GM04503 (cell line): ENCODE results near the gene ADD2.
"Not testable (repeated sequence)": the region's sequence is repeated elsewhere in the genome, so short reads cannot be mapped to it uniquely, and the experiment has no call there.

Experiments used
- DNase-seq: peaks from one replicate; pipeline ENCODE4 v3.0.0-alpha.2; 2012; ENCODE audit warnings: low read depth

The ADD2 gene

DNA sequence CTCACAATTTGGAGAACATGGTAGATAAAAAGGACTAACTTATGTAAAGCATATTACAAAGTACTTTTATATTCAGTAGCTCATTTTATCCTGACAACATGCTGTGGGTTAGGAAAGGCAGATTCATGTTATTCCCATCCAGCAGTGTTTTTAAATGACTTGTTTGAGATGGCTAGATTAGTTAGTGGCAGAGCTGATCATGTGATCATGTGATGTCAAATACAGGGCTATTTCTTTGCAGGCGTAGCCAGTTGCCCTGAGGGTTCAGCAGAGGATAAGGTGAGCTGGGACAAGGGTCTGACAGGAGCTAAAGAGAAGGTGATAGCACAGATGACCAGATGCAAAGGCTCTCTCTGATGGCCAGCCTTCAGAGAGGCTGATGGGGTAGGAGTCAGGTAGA, 97.8 kb downstream of the ADD2 start:
- no peak for DNase-seq

DNA sequence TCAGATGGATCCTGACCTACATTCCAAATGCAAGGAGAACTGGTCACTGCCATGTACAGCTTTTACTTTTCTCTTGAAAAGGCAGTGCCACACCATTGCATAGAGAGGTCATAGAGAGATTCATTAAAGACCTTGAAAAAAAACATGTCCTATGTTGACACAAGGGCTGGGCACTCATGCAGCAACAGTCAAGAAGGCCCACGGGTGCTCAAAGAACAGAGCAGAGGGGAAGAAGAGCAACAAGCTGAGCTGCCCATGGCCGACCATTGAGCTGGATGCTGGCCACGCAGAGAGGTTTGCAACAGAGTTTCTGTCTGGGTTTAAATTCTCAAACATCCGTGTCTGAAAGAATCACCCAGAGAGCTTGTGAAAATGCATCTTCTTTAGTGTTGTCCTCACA, 99.1 kb downstream of the ADD2 start:
- DNase-seq, result no peak

DNA sequence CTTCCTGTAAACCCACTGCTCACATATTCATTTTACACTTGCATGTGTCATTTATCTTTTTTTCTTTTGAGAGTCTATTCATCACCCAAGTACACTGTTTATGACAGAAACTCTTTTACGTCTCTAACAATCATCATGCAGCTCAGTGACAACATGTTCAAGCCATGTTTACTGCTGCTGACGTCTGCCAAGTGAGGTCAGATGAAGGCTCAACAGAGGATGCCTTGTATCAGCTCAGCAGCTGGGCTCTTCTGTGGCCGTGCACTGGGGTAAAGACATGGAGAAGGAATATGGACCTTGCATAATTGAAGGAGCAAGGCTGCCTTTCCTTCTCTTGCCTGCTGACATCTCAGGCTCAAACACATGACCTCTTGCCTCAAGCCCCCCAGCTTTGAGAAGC, 99.6 kb downstream of the ADD2 start:
- no peak for DNase-seq

DNA sequence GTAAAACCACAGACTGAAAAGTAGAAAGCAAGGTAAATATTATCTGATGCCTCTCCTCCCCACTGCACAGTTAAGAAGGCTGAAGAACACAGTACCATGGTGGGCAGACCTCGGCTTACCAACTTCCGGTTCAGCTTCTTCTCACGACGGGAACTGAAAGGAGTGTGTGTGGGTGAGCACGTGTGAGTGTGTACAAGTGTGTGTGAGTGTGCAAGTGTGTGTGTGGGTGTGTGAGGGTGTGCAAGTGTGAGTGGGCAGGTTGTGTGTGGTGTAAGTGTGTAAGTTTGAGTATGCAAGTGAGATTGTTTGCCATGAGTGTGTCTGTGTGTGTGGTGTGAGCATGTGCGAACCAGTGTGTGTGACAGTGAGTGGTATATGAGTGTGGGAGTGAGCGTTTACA, 103.5 kb downstream of the ADD2 start:
- DNase-seq, result no peak

DNA sequence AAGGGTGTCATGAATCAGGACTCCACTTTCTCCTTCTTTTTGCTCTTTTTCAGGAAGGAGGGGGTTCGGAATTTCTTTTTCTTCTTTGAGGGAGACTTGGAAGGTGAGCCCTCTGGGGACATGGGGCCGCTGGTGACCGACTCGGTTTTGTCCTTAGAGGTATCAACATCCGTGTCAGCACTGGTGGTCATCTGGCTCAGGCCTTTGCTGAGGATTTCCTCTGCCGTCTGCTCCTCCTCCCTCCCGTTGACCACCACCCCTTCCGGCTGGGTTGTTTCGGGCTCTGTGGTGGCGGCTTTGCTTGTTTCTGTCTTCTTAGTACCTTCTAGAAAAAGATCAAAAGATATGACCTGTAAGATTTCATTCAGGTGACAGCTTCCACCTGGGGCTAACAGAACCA, 104.6 kb downstream of the ADD2 start:
- DNase-seq, result no peak

DNA sequence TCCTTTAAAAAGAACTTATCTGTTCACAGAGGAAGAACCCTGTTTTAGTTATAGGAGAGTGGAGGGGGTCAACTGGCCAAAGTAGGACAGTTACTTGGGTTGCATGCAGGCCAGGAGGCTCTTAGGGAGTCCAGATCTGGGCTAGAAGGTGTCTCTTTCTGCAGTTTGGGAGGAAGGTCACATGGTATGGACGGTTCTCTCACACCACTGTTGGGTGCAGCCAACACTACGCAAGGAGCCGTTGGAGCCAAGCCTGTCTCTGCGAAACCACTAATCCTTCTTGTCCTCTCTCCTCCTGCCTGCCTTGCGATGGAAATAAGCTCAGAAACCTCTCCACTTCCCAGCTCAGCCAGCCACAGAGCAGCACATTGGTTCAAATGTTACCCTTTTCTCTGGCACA, 108.4 kb downstream of the ADD2 start:
- no peak for DNase-seq

DNA sequence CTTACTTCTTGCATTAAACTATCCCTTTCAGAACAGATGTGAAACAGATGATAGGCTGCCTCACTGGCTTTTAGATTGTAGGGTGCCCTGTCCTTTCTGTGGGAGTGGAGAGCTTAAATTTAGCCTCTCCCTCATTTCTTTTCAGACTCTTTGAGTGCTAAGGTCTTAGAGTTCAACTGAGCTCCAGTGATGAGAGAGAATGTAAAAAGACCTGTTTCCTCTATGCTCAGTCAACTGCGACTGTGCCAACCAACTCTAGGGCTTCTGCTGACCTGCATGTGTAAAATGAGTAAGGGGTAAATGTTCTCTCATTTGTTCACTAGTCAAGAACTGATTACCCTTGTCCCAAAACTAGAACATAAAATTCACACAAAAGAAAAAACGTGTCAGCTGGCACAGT, 109.5 kb downstream of the ADD2 start:
- DNase-seq, result no peak

DNA sequence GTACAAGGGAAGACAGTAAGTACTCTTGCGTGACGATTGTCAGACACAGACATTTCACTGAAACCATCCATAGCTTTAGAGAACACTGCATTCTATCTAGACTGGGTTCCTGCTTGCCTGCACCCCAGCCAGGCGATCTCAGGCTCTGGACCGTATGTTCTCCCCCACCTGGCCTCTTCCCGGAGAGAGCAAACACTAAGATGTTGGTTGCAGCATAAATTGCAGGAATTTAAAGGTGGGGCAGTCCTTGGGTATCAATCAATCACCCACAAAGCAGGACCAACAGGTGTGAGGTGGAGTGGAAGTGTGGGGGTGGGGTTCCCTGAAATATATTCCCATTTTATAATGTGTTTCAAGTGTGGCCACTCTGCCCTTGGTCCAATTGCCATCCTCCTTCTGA, 110.8 kb downstream of the ADD2 start:
- DNase-seq, result no peak

DNA sequence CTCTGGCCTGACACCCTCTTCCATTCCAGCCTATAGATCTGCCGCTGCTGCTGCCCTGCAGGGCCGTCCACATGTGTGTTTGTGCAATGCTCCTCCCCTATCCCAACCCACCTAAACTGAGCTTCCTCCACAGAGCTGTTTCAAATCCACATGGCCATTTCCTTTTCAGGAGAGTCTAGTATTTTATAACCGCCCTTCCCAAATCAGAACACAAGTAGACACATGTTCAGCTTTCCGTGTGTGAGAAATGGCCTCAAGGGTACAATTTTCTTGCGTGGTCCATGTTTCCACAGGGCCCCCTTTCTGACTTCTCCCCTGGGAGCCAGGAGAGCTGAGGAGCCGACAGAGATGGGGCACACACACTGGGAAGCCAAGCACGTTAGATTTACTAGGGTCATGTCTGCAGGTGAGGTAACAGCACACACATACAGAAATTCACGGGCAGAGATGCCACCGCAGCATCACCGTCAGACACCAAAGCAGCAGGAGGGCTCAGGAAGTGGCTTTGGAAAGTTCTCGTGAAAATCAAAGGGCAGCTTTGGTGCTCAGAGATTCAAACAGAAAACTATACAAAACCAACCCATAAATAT, 111.5 kb downstream of the ADD2 start:
- DNase-seq, result no peak

DNA sequence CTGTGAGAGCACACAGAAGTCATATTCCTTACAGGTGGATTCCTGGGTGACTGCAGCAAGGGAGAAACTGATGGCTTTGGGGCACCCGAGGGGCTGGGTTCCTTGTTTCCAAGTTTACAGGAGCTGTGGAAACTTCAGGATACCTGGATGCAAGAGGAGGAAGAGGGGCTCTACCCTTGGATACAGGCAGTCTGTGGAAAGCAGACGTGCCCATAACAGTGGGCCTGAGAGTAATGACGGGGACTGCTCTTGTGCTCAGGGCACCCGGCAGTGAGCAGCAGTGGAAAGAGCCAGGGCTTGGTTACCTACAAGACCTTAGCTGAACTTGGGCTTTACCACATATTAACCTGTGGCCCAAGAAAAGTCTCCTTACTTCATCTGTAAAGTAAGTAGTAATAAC, 112.2 kb downstream of the ADD2 start:
- DNase-seq, result no peak

DNA sequence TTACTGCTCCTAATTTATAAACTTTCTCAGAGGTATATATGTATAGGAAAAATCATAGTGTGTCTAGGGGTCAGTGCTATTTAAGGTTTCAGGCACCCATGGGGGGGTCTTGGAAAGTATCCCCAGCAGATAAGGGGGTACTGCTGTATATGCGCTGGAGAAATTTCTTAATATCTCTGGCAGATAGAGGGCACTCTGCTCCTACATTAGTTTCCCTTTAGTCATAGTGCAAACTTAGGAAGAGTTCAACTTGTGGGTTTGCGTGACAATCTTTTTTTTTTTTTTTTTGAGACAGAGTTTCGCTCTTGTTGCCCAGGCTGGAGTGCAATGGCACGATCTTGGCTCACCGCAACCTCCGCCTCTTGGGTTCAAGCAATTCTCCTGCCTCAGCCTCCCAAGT, 112.8 kb downstream of the ADD2 start:
- DNase-seq, result not testable (repeated sequence)

DNA sequence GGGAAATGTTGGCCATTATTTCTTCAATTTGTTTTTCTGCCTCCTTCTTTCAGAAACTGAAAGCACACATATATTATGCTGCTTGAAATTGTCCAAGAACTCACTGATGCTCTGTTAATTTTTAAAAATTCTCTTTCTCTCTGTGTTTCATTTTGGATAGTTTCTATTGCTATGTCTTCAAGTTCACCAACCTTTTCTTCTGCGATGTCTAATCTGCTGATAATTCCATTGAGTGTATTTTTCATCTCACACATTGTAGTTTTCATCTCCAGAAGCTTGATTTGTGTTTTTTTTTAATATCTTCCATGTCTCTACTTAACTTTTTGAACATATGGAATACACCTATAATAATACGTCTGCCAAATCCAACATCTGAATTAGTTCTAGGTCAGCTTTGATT, 116.3 kb downstream of the ADD2 start:
- no peak for DNase-seq

DNA sequence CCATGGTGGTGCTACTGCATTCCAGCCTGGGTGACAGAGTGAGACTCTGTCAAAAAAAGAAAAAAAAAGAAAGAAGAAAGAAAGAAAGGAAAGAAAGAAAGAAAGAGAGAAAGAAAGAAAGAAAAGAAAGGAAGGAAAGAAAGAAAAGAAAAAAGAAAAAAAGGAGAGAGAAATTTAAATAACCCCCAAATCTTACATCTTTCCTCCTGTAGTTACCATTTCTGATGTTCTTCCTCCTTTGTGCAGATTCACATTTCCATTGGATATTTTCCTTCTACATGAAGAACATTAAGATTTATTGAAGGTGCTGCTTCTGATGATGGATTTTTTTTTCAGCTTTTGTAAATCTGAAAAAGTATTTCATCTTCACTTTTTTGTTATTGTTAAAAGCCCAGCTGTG, 117.0 kb downstream of the ADD2 start:
- DNase-seq, result no peak

DNA sequence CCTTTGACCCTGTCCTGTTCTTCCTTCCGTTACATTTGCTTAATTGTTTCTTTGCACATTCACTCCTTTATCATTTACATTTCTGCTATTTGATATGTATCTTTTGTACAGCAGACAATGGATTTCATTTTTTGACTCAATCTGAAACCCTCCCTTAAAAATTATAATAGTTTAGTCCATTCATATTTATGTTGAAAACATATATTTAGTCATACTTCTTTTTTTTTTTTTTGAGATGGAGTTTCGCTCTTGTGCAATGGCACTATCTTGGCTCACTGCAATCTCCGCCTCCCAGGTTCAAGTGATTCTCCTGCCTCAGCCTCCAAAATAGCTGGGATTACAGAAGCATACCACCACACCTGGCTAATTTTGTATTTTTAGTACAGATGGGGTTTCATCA, 119.0 kb downstream of the ADD2 start:
- DNase-seq, result no peak

DNA sequence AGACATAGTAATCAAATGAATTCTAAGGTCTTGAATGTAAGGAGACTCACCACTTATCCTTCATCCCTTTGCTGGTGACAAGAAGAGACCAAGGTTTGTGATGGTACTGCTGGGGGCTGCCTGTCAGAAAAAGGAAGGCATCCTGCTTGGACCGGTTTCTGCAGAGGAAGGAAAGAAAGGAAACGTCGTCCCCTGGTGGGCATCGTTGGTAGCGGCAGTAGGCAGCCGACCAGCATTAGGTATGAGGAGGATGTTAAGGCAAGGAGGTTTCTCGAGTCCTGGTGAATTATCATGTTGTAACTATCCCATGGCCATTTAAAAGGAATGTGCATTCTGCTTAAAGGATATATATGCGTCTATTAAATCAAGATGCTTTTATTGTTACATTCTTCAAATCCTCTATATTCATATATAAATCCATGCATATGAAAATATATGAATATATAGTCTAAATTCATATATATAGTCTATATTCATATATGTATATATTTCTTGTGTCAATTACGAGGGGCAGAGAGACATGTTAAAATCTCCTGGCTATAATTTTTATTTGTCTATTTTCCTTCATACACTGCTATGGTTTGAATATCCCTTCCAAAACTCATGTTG, 120.0 kb downstream of the ADD2 start:
- DNase-seq, result no peak

DNA sequence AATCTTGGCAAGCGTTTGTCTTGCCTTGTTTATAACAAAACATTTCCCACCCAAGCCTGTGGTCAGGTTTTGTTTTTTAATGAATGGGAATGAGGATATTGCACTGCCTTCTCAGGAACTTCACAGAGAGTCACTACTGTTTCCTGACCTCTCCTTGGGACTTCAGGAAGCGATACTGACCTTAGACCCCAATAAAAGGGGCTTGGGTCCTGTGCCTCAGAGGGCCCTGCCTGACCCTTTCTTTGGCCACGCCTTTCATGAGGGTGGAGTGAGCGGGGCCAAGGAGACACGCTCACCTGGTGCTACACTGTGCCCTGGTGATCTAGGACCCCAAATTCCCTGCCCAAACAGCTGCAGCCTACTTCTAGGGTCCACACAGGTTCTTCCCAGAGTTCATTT, 121.6 kb downstream of the ADD2 start:
- DNase-seq, result no peak

DNA sequence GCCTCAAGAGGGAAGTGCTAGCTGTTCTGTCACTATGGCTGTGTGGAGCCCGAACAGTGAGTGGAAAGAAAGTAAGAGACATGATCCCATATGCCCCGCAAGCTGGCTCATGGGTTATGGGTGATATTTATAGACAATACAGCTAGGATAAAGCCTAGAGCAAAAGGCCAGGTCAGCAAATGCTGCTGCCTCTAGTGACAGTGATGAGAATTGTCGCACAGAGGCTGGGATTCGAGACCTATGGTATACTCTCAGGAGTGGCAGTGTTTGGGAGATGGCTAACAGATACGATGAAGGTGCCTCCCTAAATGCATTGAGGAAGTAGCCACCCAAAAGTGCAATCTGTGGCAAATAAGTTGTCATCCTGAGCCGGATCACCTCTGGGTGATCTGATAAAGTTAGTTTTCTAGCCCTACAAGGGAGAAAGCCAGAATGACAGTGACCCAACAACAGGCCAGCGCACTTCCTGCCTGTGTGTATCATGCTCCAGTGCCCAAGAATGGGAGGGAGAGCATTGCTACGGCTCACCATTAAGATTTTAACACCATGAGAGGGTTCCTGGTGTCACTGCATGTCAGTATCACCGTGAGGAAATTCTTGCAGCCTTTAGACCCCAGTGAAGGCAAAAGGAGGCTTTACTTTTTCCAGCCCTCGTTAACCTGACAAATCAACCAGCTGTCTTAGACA, 122.1 kb downstream of the ADD2 start:
- no peak for DNase-seq

DNA sequence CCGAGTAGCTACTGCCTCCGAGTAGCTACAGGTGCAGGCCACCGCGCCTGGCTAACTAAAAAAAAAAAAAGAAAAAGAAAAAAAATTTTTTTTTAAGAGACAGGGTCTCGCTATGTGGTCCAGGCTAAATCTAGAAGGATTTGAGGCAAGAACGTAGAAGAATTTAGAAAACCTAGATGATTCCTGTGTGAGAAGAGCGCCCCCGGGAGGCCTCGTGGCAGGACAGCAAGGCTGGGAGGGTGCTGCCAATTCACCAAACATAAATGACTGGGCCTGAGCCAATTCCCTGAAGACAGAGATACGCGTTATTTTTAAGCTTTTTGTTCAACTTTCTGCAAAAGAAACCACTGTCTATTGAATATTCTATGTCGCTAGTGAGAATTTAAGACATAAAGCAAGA, 124.3 kb downstream of the ADD2 start:
- no peak for DNase-seq

DNA sequence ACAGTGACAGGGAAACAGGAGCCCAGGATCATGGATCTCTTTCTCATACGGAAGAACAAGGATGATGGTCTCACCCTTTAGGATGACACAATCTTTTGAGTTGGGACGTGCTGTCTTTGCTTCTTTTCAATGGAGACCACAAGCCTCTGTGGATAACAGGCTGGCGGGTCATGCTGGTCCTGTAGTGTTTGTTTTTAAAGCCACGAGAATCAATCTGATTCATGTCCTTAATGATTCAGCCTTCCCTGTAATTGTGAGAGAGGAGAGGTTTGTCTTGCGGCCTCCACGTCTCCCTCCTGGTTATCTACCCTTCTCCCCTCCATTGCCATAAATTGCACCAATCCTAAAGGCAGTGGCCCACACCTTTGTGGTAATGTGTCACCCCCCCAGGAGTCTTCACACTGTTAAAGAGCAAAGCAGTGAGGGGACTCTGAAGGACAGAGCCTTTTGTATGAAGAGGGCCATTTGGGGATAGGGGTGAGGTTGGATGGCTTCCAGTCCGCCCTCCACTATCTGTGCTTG, 126.7 kb downstream of the ADD2 start:
- DNase-seq, result no peak

DNA sequence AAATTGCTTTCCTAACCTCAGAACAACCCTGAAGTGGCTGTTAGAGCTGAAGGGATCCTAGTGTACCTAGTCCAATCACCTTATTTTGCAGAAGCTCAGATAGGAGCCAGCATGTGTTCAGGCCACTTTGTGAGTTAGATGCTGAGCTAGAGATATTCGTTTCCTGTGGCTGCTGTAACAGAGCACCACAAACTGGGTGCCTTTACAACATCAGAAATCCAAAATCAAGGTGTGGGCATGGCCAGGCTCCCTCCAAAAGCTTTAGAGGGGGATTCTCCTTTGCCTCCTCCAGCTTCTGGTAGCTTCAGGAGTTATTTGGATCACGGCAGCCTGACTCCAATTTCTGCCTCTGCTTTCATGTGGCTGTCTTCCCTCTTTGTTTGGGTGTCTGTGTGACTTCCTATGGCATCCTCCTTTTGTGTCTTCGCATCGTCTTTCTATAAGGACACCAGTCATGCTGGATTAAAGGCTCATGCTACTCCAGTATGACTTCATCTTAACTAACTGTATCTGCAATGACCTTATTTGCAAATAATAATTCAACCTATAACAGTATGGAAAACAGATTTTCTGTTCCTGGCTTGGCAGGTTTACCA, 128.1 kb downstream of the ADD2 start:
- DNase-seq, result no peak

DNA sequence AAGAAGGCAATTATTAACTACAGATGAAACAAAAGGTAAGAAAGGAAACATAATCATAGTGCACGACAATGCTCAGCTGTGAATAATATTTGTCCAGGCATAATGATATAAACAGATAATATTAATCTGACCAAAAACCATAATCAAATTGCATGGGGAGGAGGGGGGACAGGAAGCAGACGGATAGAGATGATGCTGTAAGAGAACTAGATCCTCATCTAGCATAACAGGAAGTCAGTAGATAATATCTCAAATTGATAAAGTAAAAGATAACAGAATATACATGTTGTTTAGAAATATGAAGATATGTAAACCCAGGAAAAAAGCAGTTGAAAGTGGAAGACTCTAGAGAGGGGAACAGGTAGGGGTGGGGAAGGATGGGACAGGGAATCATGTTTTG, 129.4 kb downstream of the ADD2 start:
- no peak for DNase-seq

DNA sequence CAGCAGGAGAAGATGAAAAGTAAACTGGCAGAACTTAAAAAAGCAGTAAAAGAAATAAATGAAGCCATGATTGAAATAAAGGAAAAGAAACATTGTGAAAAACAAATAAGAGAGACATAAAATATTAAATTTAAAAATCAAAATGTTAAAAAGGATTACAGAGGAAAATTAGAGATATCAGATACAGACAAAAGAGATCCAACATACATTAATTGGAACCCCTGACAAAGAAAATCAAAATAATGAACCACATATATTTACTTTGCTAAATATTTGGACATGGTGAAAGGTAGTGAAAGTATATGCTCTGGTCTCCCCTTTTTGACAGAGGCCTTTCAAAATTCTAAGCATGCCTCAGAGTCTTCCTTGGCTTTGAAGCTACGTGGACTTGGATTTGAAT, 134.5 kb downstream of the ADD2 start:
- no peak for DNase-seq

DNA sequence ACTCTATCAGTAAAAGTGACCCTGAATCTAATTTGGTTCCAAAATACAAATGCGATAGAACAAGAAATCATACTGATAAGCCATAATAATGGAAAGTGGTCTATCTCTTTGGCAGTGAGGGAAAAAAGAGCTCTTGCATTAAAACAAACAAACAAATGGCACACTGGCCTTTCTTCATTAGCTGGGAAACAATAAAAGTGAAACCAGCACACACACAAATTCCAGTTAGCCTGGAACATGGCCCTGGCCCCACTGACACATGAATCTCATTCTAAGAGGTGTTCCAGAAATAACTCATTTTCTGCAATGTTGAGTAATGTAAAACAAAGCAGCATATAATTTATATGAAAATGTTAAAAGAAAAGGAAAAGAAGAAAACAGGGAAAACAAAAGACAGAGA, 135.0 kb downstream of the ADD2 start:
- DNase-seq, result no peak
